BE2C (cell line): Measurements from ENCODE around the gene ARHGAP22.

Source experiments
- DNase-seq: peaks from one replicate; pipeline ENCODE4 v3.0.0-alpha.2; 2020
- H3K27me3 ChIP-seq: fragments of 250-450 bp; sonication (Bioruptor Pico); 2 replicates; pipeline ENCODE4 v1.5.1; 2020; ENCODE audit warnings: mild to moderate bottlenecking
- H3K36me3 ChIP-seq: fragments of 250-450 bp; sonication (Bioruptor Pico); 2 replicates; pipeline ENCODE4 v1.5.1; 2020; ENCODE audit warnings: mild to moderate bottlenecking
- H3K4me1 ChIP-seq: fragments of 250-450 bp; sonication (Bioruptor Pico); 2 replicates; pipeline ENCODE4 v1.5.1; 2020
- H3K4me3 ChIP-seq: 2 replicates; pipeline ENCODE4 v1.5.1; 2011; ENCODE audit warnings: low read depth, low read length
- H3K9me3 ChIP-seq: fragments of 250-450 bp; sonication (Bioruptor Pico); 2 replicates; pipeline ENCODE4 v1.5.1; 2020
- CTCF ChIP-seq: IDR thresholded peaks from 2 replicates; pipeline ENCODE4 v1.5.1; 2012; ENCODE audit warnings: mild to moderate bottlenecking, low read depth, low read length

The ARHGAP22 gene

GRCh38 chr10:48447356-48448215, 157.3 kb downstream of the ARHGAP22 start:
- no peaks in the 10 kb centered on the region; the same call in 1 of the 2 replicates for H3K36me3 ChIP-seq
- H3K27me3 ChIP-seq = no peaks in the 10 kb centered on the region
- no peaks in the 10 kb centered on the region for H3K9me3 ChIP-seq
- no peak for DNase-seq
- peaks cover 4% of the 10 kb centered on the region for H3K4me1 ChIP-seq
- no peak overlapping the region for H3K4me3 ChIP-seq
- no peak for TF ChIP-seq CTCF

- Histone ChIP-seq H3K4me3 (no peak overlapping the region), H3K9me3 (no peaks in the 10 kb centered on the region), H3K36me3 (no peaks in the 10 kb centered on the region; the same call in 1 of the 2 replicates), H3K4me1 (peaks cover 4% of the 10 kb centered on the region), H3K27me3 (no peaks in the 10 kb centered on the region)
- DNase-seq = no peak
- TF ChIP-seq CTCF = no peak
Observed at GRCh38 chr10:48446785-48447184, 158.1 kb downstream of the ARHGAP22 start.

GRCh38 chr10:48445932-48446331, 158.9 kb downstream of the ARHGAP22 start:
- H3K4me3 ChIP-seq = no peak overlapping the region
- no peaks in the 10 kb centered on the region for H3K9me3 ChIP-seq
- no peak for TF ChIP-seq CTCF
- no peak for DNase-seq
- H3K4me1 ChIP-seq = peaks cover 4% of the 10 kb centered on the region
- no peaks in the 10 kb centered on the region for H3K27me3 ChIP-seq
- H3K36me3 ChIP-seq = no peaks in the 10 kb centered on the region; the same call in 1 of the 2 replicates

DNA sequence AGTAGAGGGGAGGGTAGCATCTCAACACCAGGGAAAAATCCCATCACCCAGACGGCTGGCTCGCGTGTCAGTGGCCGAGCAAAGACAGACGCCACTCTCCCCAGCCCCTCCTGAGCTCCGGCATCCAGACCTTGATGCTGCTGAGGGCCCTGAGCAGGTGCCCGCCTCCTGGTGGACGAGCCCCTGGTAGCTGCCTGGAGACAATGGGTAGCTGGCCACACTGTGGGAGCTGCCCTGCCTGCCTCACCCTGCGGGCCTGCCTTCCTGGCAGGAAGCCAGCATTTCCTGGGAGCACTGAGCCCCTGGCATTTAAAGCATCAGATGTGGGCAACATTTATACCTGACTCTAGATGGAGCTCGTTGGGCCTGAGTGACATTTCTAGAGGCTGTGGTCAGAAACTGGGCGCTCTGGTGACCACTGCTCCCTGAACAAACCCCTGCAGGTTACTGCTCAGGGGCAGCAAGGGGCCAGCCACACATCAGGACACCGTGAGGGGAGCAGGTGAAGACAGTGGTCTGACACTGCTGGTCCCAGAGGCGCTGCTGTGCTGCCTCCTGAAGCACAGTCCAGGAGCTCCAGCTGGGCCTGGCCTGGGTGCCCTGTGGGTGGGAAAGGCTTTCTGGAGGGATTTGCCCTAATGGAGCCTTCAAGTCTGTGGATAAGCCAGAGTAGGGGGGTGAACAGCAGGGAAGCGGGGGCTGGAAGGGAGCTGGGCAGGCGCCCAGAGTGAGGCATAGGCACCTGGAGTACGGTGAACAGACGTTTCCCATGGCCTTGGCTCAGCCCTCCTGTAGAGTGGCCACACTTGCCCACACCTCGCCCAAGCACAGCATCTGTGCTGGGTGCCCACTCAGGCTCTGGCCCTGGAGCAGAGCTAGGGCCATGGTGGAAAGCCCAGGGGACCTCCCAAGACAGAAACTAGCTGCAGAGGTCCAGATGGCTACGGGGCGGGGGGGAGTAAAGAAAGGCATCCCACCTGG, 159.7 kb downstream of the ARHGAP22 start:
- Histone ChIP-seq H3K4me3 (no peak overlapping the region), H3K4me1 (peaks cover 4% of the 10 kb centered on the region), H3K36me3 (no peaks in the 10 kb centered on the region; the same call in 1 of the 2 replicates), H3K27me3 (no peaks in the 10 kb centered on the region), H3K9me3 (no peaks in the 10 kb centered on the region)
- peak; percentile 64 for DNase-seq
- TF ChIP-seq CTCF = peak; percentile 28; the same call in 1 of the 2 replicates

GRCh38 chr10:48444266-48444665, 160.6 kb downstream of the ARHGAP22 start:
- peak; percentile 34 for DNase-seq
- H3K36me3 ChIP-seq = no peaks in the 10 kb centered on the region; the same call in 1 of the 2 replicates
- H3K27me3 ChIP-seq = no peaks in the 10 kb centered on the region
- H3K9me3 ChIP-seq = no peaks in the 10 kb centered on the region
- peak; percentile 37 for TF ChIP-seq CTCF
- peaks cover 4% of the 10 kb centered on the region for H3K4me1 ChIP-seq
- no peak overlapping the region for H3K4me3 ChIP-seq
